Lung (tissue), 12 donors: ENCODE results near the gene SLC25A21. TPM values are rescaled to one million over a fixed set of nuclear protein-coding genes. Genes with fewer than 3 reads are reported as not detected.

Experiments used
- ATAC-seq: fragments of 200-7000 bp; cut with Tn5 transposase; one replicate; pipeline ENCODE4 v1.9.1; 2020; ENCODE audit warnings: moderate number of reproducible peaks; ENCODE audit not compliant: insufficient read depth, low FRiP score
- DNase-seq, 3 donors: peaks; one replicate each; pipeline ENCODE4 v3.0.0-alpha.2; 2013 to 2017
- H3K27ac ChIP-seq, 2 donors: one replicate each; pipeline ENCODE4 v1.5.1; 2013; ENCODE audit warnings: mild to moderate bottlenecking in 2 of 2, moderate library complexity in 2 of 2, control low read depth in 1 of 2, inconsistent platforms in 1 of 2, low read depth in 1 of 2, low read length in 1 of 2
- H3K27me3 ChIP-seq, 3 donors: one replicate each; pipeline ENCODE4 v1.5.1; 2013; ENCODE audit warnings: low read length in 2 of 3; ENCODE audit not compliant: control insufficient read depth in 3 of 3, insufficient read depth in 3 of 3
- H3K36me3 ChIP-seq, 4 donors: one replicate each; pipeline ENCODE4 v1.5.1; 2013; ENCODE audit warnings: low read length in 4 of 4, mild to moderate bottlenecking in 1 of 4, moderate library complexity in 1 of 4; ENCODE audit not compliant: control insufficient read depth in 4 of 4, insufficient read depth in 4 of 4
- H3K4me1 ChIP-seq, 5 donors: one replicate each; pipeline ENCODE4 v1.5.1; 2013; ENCODE audit warnings: low read length in 5 of 5, mild to moderate bottlenecking in 2 of 5, moderate library complexity in 1 of 5; ENCODE audit not compliant: control insufficient read depth in 5 of 5, insufficient read depth in 5 of 5
- H3K4me3 ChIP-seq: one replicate; pipeline ENCODE4 v1.5.1; 2013; ENCODE audit warnings: mild to moderate bottlenecking, control low read depth, moderate library complexity
- H3K9ac ChIP-seq, 2 donors: one replicate each; pipeline ENCODE4 v1.5.1; 2013; ENCODE audit warnings: low read length in 2 of 2, control low read depth in 1 of 2; ENCODE audit not compliant: insufficient read depth in 1 of 2
- H3K9me3 ChIP-seq, 4 donors: one replicate each; pipeline ENCODE4 v1.5.1; 2013; ENCODE audit warnings: low read length in 3 of 4, mild to moderate bottlenecking in 1 of 4, moderate library complexity in 1 of 4; ENCODE audit not compliant: control insufficient read depth in 4 of 4, insufficient read depth in 3 of 4
- WGBS, 2 donors: extraction: QIAGEN DNeasy Blood & Tissue Kit; methylation state at CpG; one replicate each; pipeline ENCODE4 v1.1.7; 2013; 5-methylcytosine and 5-hydroxymethylcytosine counted together
- polyA plus RNA-seq, 2 donors: library from polyadenylated mRNA; stranded (reverse); fragments of 200-250 nt; gene quantifications; one replicate each; pipeline ENCODE4 v1.2.1, GENCODE V29; 2013
- total RNA-seq, 2 donors: library from RNA; depleted of rRNA in 1 of 2; stranded (reverse); fragments of >200 nt in 1 of 2; gene quantifications; one replicate each; pipeline ENCODE4 v1.2.1, GENCODE V29; 2014 to 2021
- TF ChIP-seq, protein P1 (sequence below): IDR thresholded peaks from 2 replicates; pipeline ENCODE4 v1.5.1; 2012; ENCODE audit warnings: mild to moderate bottlenecking; ENCODE audit errors: control extremely low read depth, extremely low read depth
- donor health status: control.
- donor health status: control.
- donor health status: Bipolar disorder and iron deficiency.
- donor health status: healthy.
- donor health status: DM: yes; HTN: yes; CAD: no.

Gene SLC25A21
- total and polyA plus RNA-seq, 4 donors = 0.23 to 2.6 (median 0.42) TPM

DNA sequence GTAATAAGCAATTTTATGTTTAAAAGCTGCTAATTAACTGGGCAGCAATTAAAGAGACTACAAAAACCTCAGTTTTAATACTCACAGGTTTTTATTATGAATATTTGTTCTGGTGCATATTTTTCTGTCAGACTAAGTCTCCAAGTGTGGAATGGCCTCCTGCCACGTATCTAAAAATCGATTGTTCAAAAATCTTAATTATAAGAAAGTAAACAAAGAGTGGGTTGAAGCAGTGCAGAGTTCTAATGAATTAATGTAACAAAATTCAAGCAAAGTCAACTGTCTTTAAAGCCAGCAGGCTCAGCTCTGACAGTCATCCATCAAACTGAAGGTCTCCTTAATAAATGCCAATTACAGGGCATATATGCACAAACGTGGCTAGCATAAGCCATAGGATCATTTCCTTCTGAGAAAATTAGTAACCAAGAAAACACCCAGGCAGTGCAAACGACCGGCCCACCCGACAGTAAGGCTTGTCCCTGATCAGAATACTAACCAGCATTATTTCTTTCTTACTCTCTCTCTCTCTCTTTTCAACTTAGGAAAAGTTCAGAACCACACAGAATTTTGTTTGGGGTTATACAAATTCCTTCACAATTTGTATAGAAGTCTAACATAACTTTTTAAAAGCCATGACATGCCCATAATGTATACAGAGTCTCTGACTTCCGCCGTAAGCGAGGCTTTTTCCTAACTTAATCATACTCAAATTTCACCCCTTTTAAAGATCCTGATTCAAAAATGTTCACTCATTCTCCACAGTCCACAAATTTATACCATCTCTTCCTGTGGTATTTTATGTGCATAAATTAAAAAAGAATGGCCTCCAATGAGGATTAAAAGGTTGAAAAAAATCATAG is 83.8 kb downstream of the SLC25A21 start:
- TF ChIP-seq, protein P1, sequence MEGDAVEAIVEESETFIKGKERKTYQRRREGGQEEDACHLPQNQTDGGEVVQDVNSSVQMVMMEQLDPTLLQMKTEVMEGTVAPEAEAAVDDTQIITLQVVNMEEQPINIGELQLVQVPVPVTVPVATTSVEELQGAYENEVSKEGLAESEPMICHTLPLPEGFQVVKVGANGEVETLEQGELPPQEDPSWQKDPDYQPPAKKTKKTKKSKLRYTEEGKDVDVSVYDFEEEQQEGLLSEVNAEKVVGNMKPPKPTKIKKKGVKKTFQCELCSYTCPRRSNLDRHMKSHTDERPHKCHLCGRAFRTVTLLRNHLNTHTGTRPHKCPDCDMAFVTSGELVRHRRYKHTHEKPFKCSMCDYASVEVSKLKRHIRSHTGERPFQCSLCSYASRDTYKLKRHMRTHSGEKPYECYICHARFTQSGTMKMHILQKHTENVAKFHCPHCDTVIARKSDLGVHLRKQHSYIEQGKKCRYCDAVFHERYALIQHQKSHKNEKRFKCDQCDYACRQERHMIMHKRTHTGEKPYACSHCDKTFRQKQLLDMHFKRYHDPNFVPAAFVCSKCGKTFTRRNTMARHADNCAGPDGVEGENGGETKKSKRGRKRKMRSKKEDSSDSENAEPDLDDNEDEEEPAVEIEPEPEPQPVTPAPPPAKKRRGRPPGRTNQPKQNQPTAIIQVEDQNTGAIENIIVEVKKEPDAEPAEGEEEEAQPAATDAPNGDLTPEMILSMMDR = no peak
- no peaks in the 10 kb centered on the region for H3K9me3 ChIP-seq

DNA sequence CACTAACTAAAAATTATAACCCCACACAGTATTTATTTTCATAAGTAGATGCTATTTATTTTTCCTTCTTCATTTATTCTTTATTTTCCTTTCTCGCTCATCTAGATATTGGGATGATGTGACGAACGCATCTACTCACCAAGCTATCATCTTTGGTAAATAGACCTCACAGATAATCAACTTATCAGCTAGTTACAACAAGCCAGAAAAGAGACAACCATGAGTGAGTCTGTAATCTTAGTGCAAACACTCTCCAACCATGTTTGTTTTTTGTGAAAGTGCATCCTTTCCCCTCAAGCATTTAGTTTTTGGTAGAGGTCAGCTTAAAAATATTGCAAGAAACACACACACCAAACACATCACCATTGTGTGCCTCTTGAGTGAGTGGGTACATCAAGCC is 84.9 kb downstream of the SLC25A21 start:
- no peaks in the 10 kb centered on the region for H3K27me3 ChIP-seq
- H3K9me3 ChIP-seq = no peaks in the 10 kb centered on the region
- DNase-seq = no peak
- WGBS, 2 donors = 79 to 91% methylated on average over 3 of the region's 3 CpGs
- ATAC-seq = no peak
- TF ChIP-seq, protein P1 = no peak
- H3K27ac ChIP-seq = no peak overlapping the region
- no peaks in the 10 kb centered on the region for H3K36me3 ChIP-seq
- H3K9ac ChIP-seq = no peak overlapping the region
- H3K4me1 ChIP-seq = peaks cover 0 to 2% (median 0%) of the 10 kb centered on the region in 5 donors
- no peak overlapping the region for H3K4me3 ChIP-seq

More for the DNA sequence above, 83.8 kb downstream of the SLC25A21 start:
- Histone ChIP-seq H3K27ac (no peak overlapping the region), H3K27me3 (no peaks in the 10 kb centered on the region), H3K9ac (no peak overlapping the region), H3K36me3 (no peaks in the 10 kb centered on the region), H3K4me1 (peaks cover 0 to 2% (median 0%) of the 10 kb centered on the region in 5 donors), H3K4me3 (no peak overlapping the region)
- 70 to 72% methylated on average over 9 of the region's 9 CpGs for WGBS, 2 donors
- ATAC-seq (no peak), DNase-seq (no peak)

- Histone ChIP-seq H3K36me3 (no peaks in the 10 kb centered on the region), H3K27ac (no peak overlapping the region), H3K4me3 (no peak overlapping the region), H3K27me3 (no peaks in the 10 kb centered on the region), H3K9ac (no peak overlapping the region), H3K4me1 (no peaks in the 10 kb centered on the region), H3K9me3 (no peaks in the 10 kb centered on the region)
- ATAC-seq (no peak), DNase-seq (peak in 1 of 3 donors; percentile 4)
- TF ChIP-seq, protein P1 = no peak
- WGBS, 2 donors = 63 to 67% methylated on average over 5 of the region's 5 CpGs
These were observed 88.8 kb downstream of the SLC25A21 start for GRCh38 chr14:37083599-37083998.
